H1 (cell line): ENCODE measurements around the gene MYPOP. TPM values are rescaled to one million over a fixed set of nuclear protein-coding genes. Genes with fewer than 3 reads are reported as not detected.

Experiments
- CTCF ChIA-PET: fragments of 300-600 bp; sonication (Branson Sonifier 250); formaldehyde crosslinking; loops from one replicate; lab custom pipeline; 2021; ENCODE audit not compliant: partially characterized antibody; lab: Charles Lee
- POLR2A ChIA-PET: fragments of 300-600 bp; sonication (Branson Sonifier 250); formaldehyde crosslinking; loops from one replicate; lab custom pipeline; 2021; ENCODE audit warnings: inconsistent platforms; ENCODE audit not compliant: partially characterized antibody; lab: Charles Lee
- DNase-seq, 2 experiments: peaks; one replicate each; pipeline versions ENCODE4 v3.0.0 to v3.0.0-alpha.2; 2010 to 2022; ENCODE audit warnings: low spot score in 2 of 2, low read depth in 1 of 2, mixed read lengths in 1 of 2
- FAIRE-seq: peaks from 2 replicates; lab custom pipeline; 2011; peaks lifted over from hg19 to GRCh38; lab: Jason Lieb, UNC
- H2AFZ ChIP-seq: 2 replicates; pipeline ENCODE4 v1.8.1; 2012; ENCODE audit warnings: low read length, inconsistent platforms
- H2AK5ac ChIP-seq: 2 replicates; pipeline ENCODE4 v1.6.1; 2013; ENCODE audit warnings: low read depth, low read length
- H2BK120ac ChIP-seq: replicated peaks from 2 replicates; pipeline ENCODE3; 2013; ENCODE audit warnings: low read depth, low read length, inconsistent platforms
- H2BK12ac ChIP-seq: 2 replicates; pipeline ENCODE4 v1.6.1; 2013; ENCODE audit warnings: low read depth, low read length
- H2BK15ac ChIP-seq: 2 replicates; pipeline ENCODE4 v1.6.1; 2013; ENCODE audit warnings: low read length
- H2BK20ac ChIP-seq: 2 replicates; pipeline ENCODE4 v1.6.1; 2013; ENCODE audit warnings: low read length
- H2BK5ac ChIP-seq: 2 replicates; pipeline ENCODE4 v1.6.1; 2013; ENCODE audit warnings: low read depth, low read length
- H3K14ac ChIP-seq: 2 replicates; pipeline ENCODE4 v1.6.1; 2013; ENCODE audit warnings: inconsistent platforms; ENCODE audit not compliant: insufficient read length
- H3K18ac ChIP-seq: 2 replicates; pipeline ENCODE4 v1.6.1; 2013; ENCODE audit warnings: low read length; ENCODE audit errors: extremely low read depth
- H3K23ac ChIP-seq: 2 replicates; pipeline ENCODE4 v1.6.1; 2013; ENCODE audit warnings: inconsistent platforms; ENCODE audit not compliant: insufficient read length
- H3K23me2 ChIP-seq: 2 replicates; pipeline ENCODE4 v1.6.1; 2013; ENCODE audit warnings: low read depth, low read length
- H3K27ac ChIP-seq: 2 replicates; pipeline ENCODE4 v1.6.1; 2011; ENCODE audit warnings: low read depth, low read length, inconsistent platforms
- H3K27me3 ChIP-seq, 4 experiments: replicated peaks in 1 of 4; 1 replicate in 1 of 4; 2 replicates in 3 of 4; pipeline versions ENCODE4 v1.6.1 to v1.8.1; 2011 to 2013; ENCODE audit warnings: low read length in 3 of 4, mild to moderate bottlenecking in 3 of 4, inconsistent platforms in 2 of 4, mixed read lengths in 2 of 4, moderate library complexity in 1 of 4; ENCODE audit not compliant: control insufficient read depth in 3 of 4, insufficient read depth in 3 of 4; ENCODE audit errors: extremely low read depth in 1 of 4
- H3K36me3 ChIP-seq, 4 experiments: 2 replicates each; pipeline versions ENCODE4 v1.6.1 to v1.8.1; 2011 to 2013; ENCODE audit warnings: mild to moderate bottlenecking in 4 of 4, low read length in 3 of 4, moderate library complexity in 2 of 4, control low read depth in 1 of 4, inconsistent platforms in 1 of 4; ENCODE audit not compliant: insufficient read depth in 4 of 4, control insufficient read depth in 2 of 4
- H3K4ac ChIP-seq: replicated peaks from 2 replicates; pipeline ENCODE3; 2013; ENCODE audit warnings: low read length, low read depth, mixed read lengths, inconsistent platforms; ENCODE audit not compliant: insufficient read length
- H3K4me1 ChIP-seq, 4 experiments: replicated peaks in 1 of 4; 1 replicate in 1 of 4; 2 replicates in 3 of 4; pipeline versions ENCODE4 v1.6.1 to v1.8.1; 2011 to 2013; ENCODE audit warnings: low read length in 3 of 4, inconsistent platforms in 2 of 4, mixed read lengths in 1 of 4; ENCODE audit not compliant: insufficient read depth in 4 of 4, control insufficient read depth in 3 of 4
- H3K4me2 ChIP-seq, 2 experiments: 2 replicates each; pipeline versions ENCODE4 v1.6.1 to v1.8.1; 2011 to 2013; ENCODE audit warnings: low read depth in 2 of 2, low read length in 2 of 2, control low read depth in 1 of 2, inconsistent platforms in 1 of 2, mild to moderate bottlenecking in 1 of 2; ENCODE audit not compliant: insufficient read depth in 1 of 2
- H3K4me3 ChIP-seq, 4 experiments: fragments of 200-600, 300-600 bp in 1 of 4; sonication (generic), shearing (Covaris generic), sonication (Bioruptor Twin) in 1 of 4; 2 replicates each; pipeline versions ENCODE4 v1.5.1 to v1.8.1; 2011 to 2016; ENCODE audit warnings: low read length in 4 of 4, low read depth in 3 of 4, control low read depth in 2 of 4, inconsistent platforms in 2 of 4, mild to moderate bottlenecking in 2 of 4, mixed read lengths in 1 of 4, moderate library complexity in 1 of 4; ENCODE audit not compliant: insufficient read depth in 2 of 4; ENCODE audit errors: extremely low read depth in 1 of 4
- H3K56ac ChIP-seq: replicated peaks from 2 replicates; pipeline ENCODE3; 2013; ENCODE audit warnings: low read depth, mild to moderate bottlenecking, mixed read lengths, low read length, inconsistent platforms; ENCODE audit not compliant: insufficient read length
- H3K79me1 ChIP-seq: 2 replicates; pipeline ENCODE4 v1.6.1; 2013; ENCODE audit warnings: low read depth, low read length, control low read depth
- H3K79me2 ChIP-seq, 2 experiments: 2 replicates each; pipeline versions ENCODE4 v1.6.1 to v1.8.1; 2012 to 2013; ENCODE audit warnings: low read length in 2 of 2, mild to moderate bottlenecking in 2 of 2, inconsistent platforms in 1 of 2; ENCODE audit not compliant: insufficient read depth in 2 of 2, control insufficient read depth in 1 of 2
- H3K9ac ChIP-seq, 4 experiments: replicated peaks in 1 of 4; 1 replicate in 1 of 4; 2 replicates in 3 of 4; pipeline versions ENCODE4 v1.6.1 to v1.8.1; 2011 to 2013; ENCODE audit warnings: low read depth in 3 of 4, low read length in 3 of 4, control low read depth in 2 of 4, mild to moderate bottlenecking in 2 of 4, moderate library complexity in 2 of 4, inconsistent platforms in 1 of 4; ENCODE audit errors: extremely low read depth in 1 of 4
- H3K9me3 ChIP-seq, 2 experiments: 2 replicates each; pipeline versions ENCODE4 v1.6.1 to v1.8.1; 2012 to 2013; ENCODE audit warnings: mild to moderate bottlenecking in 2 of 2, moderate library complexity in 2 of 2, control low read depth in 1 of 2, inconsistent platforms in 1 of 2, low read depth in 1 of 2, low read length in 1 of 2, mixed read lengths in 1 of 2; ENCODE audit not compliant: insufficient read depth in 2 of 2
- H4K20me1 ChIP-seq, 2 experiments: replicated peaks in 1 of 2; 2 replicates each; pipeline versions ENCODE3 to v1.8.1; 2011 to 2013; ENCODE audit warnings: inconsistent platforms in 2 of 2, low read length in 2 of 2, mild to moderate bottlenecking in 1 of 2; ENCODE audit not compliant: insufficient read depth in 2 of 2, control insufficient read depth in 1 of 2
- H4K5ac ChIP-seq: 2 replicates; pipeline ENCODE4 v1.6.1; 2013; ENCODE audit warnings: low read length, low read depth, mixed read lengths, inconsistent platforms; ENCODE audit not compliant: insufficient read length
- H4K8ac ChIP-seq: 2 replicates; pipeline ENCODE4 v1.8.0; 2013; ENCODE audit warnings: mild to moderate bottlenecking, moderate library complexity, low read length, inconsistent platforms; ENCODE audit not compliant: insufficient read depth; ENCODE audit errors: extremely low read depth
- H4K91ac ChIP-seq: replicated peaks from 2 replicates; pipeline ENCODE3; 2013; ENCODE audit warnings: low read length, mixed read lengths, inconsistent platforms; ENCODE audit not compliant: insufficient read length
- CBX5 ChIP-seq: fragments of 300-800, 300-1000 bp; sonication (generic); IDR thresholded peaks from 2 replicates; pipeline ENCODE4 v1.7.1; 2016; ENCODE audit warnings: antibody characterized with exemption, low read length, low read depth
- CEBPB ChIP-seq: IDR thresholded peaks from 2 replicates; pipeline ENCODE4 v1.6.1; 2012; ENCODE audit warnings: low read depth, low read length
- CREB1 ChIP-seq: IDR thresholded peaks from 2 replicates; pipeline ENCODE4 v1.6.1; 2012; ENCODE audit warnings: inconsistent platforms
- GTF2F1 ChIP-seq: IDR thresholded peaks from 2 replicates; pipeline ENCODE4 v1.6.1; 2012; ENCODE audit warnings: low read depth, low read length, improper control_type of control experiment, borderline replicate concordance
- KDM1A ChIP-seq: fragments of 200-600, 300-600 bp; sonication (generic); IDR thresholded peaks from 2 replicates; pipeline ENCODE4 v1.7.1; 2016; ENCODE audit warnings: mild to moderate bottlenecking, low read length, borderline replicate concordance
- KDM4A ChIP-seq: IDR thresholded peaks from one replicate; pipeline ENCODE4 v1.7.1; 2012; ENCODE audit warnings: low read depth, mild to moderate bottlenecking, moderate library complexity, low read length, inconsistent platforms; ENCODE audit not compliant: severe bottlenecking
- MAX ChIP-seq: IDR thresholded peaks from 2 replicates; pipeline ENCODE4 v1.6.1; 2012; ENCODE audit warnings: inconsistent platforms
- NANOG ChIP-seq: IDR thresholded peaks from 2 replicates; pipeline ENCODE4 v1.6.1; 2011; ENCODE audit warnings: low read length, low read depth, mild to moderate bottlenecking, inconsistent platforms; ENCODE audit not compliant: insufficient read depth, poor library complexity, severe bottlenecking
- PHF8 ChIP-seq: fragments of 200-600 bp; sonication (generic); conservative IDR thresholded peaks from 2 replicates; pipeline ENCODE4 v1.7.1; 2012; ENCODE audit warnings: low read depth, mild to moderate bottlenecking, inconsistent platforms, low read length, moderate library complexity
- POLR2AphosphoS5 ChIP-seq: IDR thresholded peaks from 2 replicates; pipeline ENCODE4 v1.6.1; 2011; ENCODE audit warnings: low read depth, low read length
- RAD21 ChIP-seq, 2 experiments: IDR thresholded peaks in 1 of 2; conservative IDR thresholded peaks in 1 of 2; 2 replicates each; pipeline ENCODE4 v1.6.1; 2011; ENCODE audit warnings: low read depth in 2 of 2, low read length in 2 of 2, improper control_type of control experiment in 1 of 2, inconsistent platforms in 1 of 2, mild to moderate bottlenecking in 1 of 2, moderate library complexity in 1 of 2
- SIRT6 ChIP-seq: IDR thresholded peaks from one replicate; pipeline ENCODE4 v1.7.1; 2012; ENCODE audit warnings: low read length, inconsistent platforms
- TCF12 ChIP-seq: IDR thresholded peaks from 2 replicates; pipeline ENCODE4 v1.6.1; 2011; ENCODE audit warnings: low read depth, mild to moderate bottlenecking, low read length
- YY1 ChIP-seq: IDR thresholded peaks from 2 replicates; pipeline ENCODE4 v1.6.1; 2011; ENCODE audit warnings: low read depth, mild to moderate bottlenecking, low read length
- WGBS, 2 experiments: shearing (Covaris generic) in 1 of 2; methylation state at CpG; one replicate each; pipeline versions ENCODE4 v1.1.6 to v1.1.7; 2013 to 2015; ENCODE audit warnings: low lambda C conversion rate in 2 of 2, mixed read lengths in 2 of 2, inconsistent platforms in 1 of 2, low coverage in 1 of 2, missing lambda C conversion rate in 1 of 2; ENCODE audit not compliant: insufficient replicate concordance in 2 of 2, insufficient coverage in 1 of 2, insufficient read length in 1 of 2; ENCODE audit errors: extremely low coverage in 1 of 2, missing lambda C conversion rate in 1 of 2; 5-methylcytosine and 5-hydroxymethylcytosine counted together
- polyA plus RNA-seq, 7 experiments: library from polyadenylated mRNA; depleted of rRNA in 3 of 7; stranded (reverse) in 5 of 7; unstranded in 2 of 7; fragments of >200 nt in 5 of 7; fragments of 200-250 nt in 2 of 7; gene quantifications; 1 replicate in 5 of 7; 2 replicates in 1 of 7; 4 replicates in 1 of 7; pipeline versions ENCODE4 v1.2.1 to v1.2.3, GENCODE V29; 2011 to 2013; ENCODE audit warnings: missing spikeins in 2 of 7, mixed read lengths in 2 of 7
- total RNA-seq: library from RNA; stranded (reverse); fragmentation: NEBNext Ultra II Directional; extraction: Animal tissue kit (Norgen Biotek cat#: 25700); gene quantifications from 2 replicates; pipeline ENCODE4 v1.2.1, GENCODE V29; 2021

Gene MYPOP
- total and polyA plus RNA-seq, 2 of the 8 experiments (the other 6 are each of a cell fraction or from before 2014, with no cell fraction given) = 3.2 to 11.1 TPM

GRCh38 chr19:45899253-45899652 is 3.2 kb downstream of the MYPOP start:
- no peak overlapping the region for H4K5ac ChIP-seq
- peaks cover 2 to 10% of the 10 kb centered on the region in 2 experiments for H4K20me1 ChIP-seq
- H2BK5ac ChIP-seq = no peak overlapping the region
- H3K4ac ChIP-seq = no peak overlapping the region
- no peak overlapping the region for H3K23ac ChIP-seq
- no peak overlapping the region for H3K4me2 ChIP-seq
- ChIA-PET CTCF (interaction anchor here (1.1 kb wide), 1 partner anchor 129 kb away, joined by 3 read pairs; no protein-coding TSS in a partner anchor), POLR2A (interaction anchor here (1.1 kb wide), 1 partner anchor 10 kb away, joined by 3 read pairs; no protein-coding TSS in a partner anchor)
- H2BK12ac ChIP-seq = no peak overlapping the region
- FAIRE-seq (no peak), DNase-seq (no peak)
- peaks cover 0 to 8% (median 2%) of the 10 kb centered on the region in 4 experiments; a peak in 4 of 8 replicates for H3K36me3 ChIP-seq
- no peak overlapping the region for H3K9ac ChIP-seq
- no peak overlapping the region for H2AFZ ChIP-seq
- no peak overlapping the region for H2BK120ac ChIP-seq
- H4K8ac ChIP-seq = no peak overlapping the region
- no peaks in the 10 kb centered on the region for H3K79me2 ChIP-seq
- H2BK15ac ChIP-seq = no peak overlapping the region
- H3K27me3 ChIP-seq = peaks cover 0 to 16% (median 11%) of the 10 kb centered on the region in 4 experiments; a peak in 6 of 7 replicates
- peaks cover 0 to 2% (median under 1%) of the 10 kb centered on the region in 4 experiments; a peak in 3 of 7 replicates for H3K4me1 ChIP-seq
- H3K9me3 ChIP-seq = no peaks in the 10 kb centered on the region
- H2AK5ac ChIP-seq = no peak overlapping the region
- H3K56ac ChIP-seq = no peak overlapping the region
- WGBS, 2 experiments = 94% methylated on average over 6 of the region's 7 CpGs; no CpG with 5 or more reads in 1 of the 2 experiments
- H3K27ac ChIP-seq = no peak overlapping the region
- H3K4me3 ChIP-seq = no peak overlapping the region
- no peak overlapping the region for H2BK20ac ChIP-seq
- no peak overlapping the region for H4K91ac ChIP-seq
- peaks cover 22% of the 10 kb centered on the region; the same call in 1 of the 2 replicates for H3K23me2 ChIP-seq
- peaks cover 3% of the 10 kb centered on the region; the same call in 1 of the 2 replicates for H3K79me1 ChIP-seq
- H3K14ac ChIP-seq = no peak overlapping the region
- H3K18ac ChIP-seq = no peak overlapping the region
- no peak for TF ChIP-seq PHF8
- no peak for TF ChIP-seq CEBPB
- TF ChIP-seq SIRT6 = no peak
- TF ChIP-seq YY1 = no peak
- TF ChIP-seq GTF2F1 = no peak
- no peak for TF ChIP-seq RAD21 (IDR thresholded peaks at IDR 0.05 in 1 of 2, conservative IDR thresholded peaks at IDR 0.05 in 1 of 2; ENCODE audit: low read depth in 2 of 2, low read length in 2 of 2)
- TF ChIP-seq CBX5 = no peak
- no peak for TF ChIP-seq TCF12
- TF ChIP-seq NANOG = no peak
- no peak for TF ChIP-seq KDM1A
- TF ChIP-seq MAX = no peak
- no peak for TF ChIP-seq KDM4A
- no peak for TF ChIP-seq POLR2AphosphoS5
- no peak for TF ChIP-seq CREB1
